COLO668 (cell line): ENCODE measurements around the gene ATP9A.
A peak's percentile ranks its signal among the peaks of the same experiment; 100 is the strongest.
"Not testable (repeated sequence)": the region's sequence is repeated elsewhere in the genome, so short reads cannot be mapped to it uniquely, and the experiment has no call there.

ENCODE experiments used
- DNase-seq: peaks from one replicate; lab custom pipeline; 2025; ENCODE audit not compliant: unreplicated experiment; lab: John Stamatoyannopoulos, UW

Gene ATP9A

DNA sequence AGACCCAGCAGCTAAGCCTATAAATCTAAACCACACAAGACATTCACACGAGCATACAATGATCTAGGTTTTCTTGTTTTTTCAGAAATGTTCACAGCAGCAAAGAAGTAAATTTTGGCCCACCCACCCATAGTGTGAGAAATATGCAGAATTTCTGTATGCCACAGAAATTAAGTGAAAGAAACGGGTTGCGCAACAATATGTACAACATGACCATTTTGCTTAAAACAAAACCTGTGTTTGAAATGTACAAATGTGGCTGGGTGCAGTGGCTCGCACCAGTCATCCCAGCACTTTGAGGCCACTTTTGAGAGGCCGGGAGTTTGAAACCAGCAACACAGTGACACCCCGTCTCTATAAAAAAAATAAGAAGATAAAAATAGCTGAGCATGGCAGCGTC lies 24.8 kb upstream of the ATP9A start:
- DNase-seq: no peak

DNA sequence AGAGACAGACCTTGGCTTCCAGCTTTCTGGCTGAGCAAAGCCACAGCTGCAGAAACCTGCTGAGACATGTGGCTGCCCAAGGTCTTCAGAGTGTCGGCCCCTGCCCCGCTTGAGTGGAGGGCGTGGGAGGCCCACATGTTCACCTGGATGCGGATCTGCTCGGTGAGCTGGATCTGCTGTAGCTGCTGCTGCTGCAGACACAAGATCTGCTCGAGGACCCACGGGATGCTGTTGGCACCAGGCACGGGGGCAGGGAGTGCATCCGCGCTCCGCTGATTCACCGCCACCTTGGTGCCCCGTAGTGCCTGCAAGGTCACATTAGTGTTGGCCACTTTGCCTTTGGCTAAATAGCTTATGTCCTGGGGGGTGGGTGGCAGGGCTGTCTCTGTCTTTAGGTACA lies 23.4 kb upstream of the ATP9A start:
- no peak for DNase-seq

DNA sequence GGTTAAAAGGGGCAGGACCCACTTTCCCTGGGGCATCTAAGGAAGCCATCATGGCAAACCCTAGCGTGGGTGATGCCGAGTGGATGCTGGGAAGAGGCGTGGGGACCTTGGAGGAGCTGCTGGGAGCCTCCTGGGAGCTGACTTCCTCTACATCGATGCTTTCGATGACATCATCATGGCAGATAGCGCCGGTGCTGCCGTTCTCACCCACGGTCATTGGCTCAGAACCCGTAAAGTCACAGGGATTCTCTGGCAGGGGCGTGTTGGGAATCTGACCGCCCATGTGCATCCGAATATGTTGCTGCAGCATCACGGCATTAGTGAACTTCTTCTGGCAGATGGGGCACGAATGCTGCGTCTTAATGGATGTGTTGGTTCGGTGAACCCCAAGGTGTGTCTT lies 22.1 kb upstream of the ATP9A start:
- DNase-seq: no peak

DNA sequence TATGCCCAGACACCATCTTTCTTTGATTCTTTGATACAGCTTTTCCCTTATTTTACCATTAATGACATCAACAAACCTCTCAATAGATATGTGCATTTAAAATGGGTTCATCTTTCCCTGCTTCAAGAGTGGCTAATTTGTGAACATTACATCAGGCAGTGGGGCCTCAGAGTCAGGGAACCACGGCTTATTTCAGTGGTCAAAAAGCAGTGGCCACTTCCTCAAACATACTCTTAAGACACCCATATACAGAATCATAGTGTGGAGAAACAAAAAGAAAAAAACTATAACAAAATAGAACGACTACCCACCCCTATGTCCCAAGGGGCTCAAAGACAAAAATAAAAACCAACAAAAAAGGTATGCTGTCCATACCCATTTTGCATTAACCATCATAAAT lies 21.2 kb upstream of the ATP9A start:
- no peak for DNase-seq

DNA sequence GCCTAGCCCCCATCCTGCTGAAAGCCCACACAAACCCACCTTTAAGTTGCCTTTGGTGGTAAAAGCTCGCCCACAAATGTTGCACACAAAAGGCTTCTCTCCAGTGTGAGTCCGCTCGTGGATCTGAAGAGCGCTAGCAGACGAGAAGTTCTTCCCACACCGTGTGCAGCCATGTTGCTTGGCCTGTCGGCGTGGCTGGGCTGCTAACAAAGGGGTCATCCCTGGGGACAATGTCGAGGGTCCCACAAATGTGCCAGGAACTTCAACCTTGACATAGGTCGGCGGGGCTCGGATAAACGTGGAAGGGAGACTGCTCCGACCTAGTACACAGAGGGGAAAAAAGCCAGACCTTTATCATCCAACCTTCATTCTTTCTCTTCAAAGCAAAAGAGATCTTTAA lies 20.6 kb upstream of the ATP9A start:
- no peak for DNase-seq

DNA sequence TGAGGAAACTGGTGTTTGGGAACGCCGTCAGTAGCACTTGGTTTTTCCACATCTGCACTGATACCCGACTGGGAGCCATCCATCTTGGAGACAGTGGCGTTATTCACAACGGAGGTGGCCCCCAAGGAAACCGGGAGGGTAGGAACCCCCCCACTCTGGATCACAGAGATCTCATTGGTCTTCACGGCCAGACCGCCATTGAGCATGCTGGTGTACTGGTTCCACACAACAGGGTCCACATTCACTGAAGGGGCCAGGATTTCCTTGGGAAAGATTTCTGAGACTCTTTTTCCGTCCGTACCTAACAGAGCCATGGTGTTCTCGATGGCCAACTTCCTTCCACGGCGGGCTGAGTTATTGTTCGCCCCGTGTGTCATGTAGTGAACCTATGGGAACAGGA lies 16.1 kb upstream of the ATP9A start:
- no peak for DNase-seq

DNA sequence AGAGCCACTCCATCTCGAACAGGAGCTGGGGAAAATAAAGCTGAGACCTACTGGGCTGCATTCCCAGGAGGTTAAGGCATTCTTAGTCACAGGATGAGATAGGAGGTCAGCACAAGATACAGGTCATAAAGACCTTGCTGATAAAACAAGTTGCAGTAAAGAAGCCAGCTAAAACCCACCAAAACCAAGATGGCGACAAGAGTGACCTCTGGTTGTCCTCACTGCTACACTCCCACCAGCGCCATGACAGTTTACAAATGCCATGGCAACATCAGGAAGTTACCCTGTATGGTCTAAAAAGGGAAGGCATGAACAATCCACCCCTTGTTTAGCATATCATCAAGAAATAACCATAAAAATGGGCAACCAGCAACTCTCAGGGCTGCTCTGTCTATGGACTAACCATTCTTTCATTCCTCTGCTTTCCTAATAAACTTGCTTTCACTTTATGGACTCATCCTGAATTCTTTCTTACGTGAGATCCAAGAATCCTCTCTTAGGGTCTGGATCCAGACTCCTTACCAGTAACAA lies 10.1 kb upstream of the ATP9A start:
- not testable (repeated sequence) for DNase-seq

DNA sequence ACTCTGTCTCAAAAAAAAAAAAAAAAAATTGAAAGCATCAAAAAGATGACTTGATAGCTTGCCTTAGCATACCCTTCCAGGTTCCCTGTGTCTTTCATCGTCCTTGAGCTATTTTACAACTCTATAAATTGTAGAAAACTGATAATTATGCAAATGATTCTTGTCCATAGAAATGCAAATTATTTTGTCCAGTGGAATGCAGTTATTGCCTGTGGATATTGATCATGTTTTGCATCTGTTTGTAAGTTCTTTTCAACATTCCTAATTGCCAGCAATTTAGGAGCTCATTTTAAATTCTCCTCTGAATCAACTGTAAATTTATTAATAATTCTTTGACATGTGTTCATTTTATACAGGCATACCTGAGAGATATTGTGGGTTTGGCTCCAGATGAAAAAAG lies 7.1 kb upstream of the ATP9A start:
- DNase-seq: no peak

DNA sequence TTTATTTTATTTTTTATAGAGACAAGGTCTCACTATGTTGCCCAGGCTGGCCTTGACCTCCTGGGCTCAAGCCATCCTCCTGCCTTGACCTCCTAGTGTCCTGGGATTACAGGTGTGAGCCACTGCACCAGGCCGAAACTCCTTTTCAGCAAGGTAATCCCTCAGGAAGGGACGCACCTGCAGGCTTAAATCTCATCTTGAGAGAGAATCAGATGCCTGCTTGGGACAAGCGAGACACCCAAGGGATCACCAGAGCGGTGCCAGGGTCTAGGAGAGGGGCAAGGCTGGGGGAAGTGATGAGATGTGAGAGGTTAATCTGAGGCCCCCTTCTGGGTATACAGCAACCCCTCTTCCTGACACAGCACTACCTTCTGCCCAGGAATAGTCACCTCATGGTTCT lies 4.0 kb upstream of the ATP9A start:
- no peak for DNase-seq

DNA sequence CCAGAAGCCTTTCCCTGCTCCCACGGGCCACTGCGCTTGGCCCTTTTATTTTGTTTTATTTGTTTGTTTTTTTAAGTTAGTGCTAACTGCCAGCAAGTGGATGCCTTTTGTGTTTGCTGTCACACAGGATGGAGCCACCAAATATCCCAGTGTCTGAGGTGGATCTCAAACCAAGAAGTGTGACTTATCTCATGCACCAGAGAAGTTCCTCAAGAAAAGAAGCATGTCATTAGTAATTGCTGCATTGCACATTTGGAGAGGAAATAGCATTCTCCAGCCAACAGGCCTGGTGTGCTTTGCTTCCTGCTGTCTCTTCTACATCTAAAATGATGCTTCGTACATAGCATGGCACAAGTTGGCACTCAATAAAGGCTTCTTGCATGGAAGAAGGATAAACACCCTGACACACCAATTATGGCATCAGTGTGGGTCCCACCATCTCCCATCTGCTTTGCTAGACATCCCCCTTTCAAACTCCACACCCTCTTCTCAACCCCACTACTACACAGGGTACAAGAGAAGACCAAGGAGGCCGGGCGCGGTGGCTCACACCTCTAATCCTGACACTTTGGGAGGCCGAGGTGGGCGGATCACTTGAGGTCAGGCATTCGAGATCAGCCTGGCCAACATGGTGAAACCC lies 1.9 kb upstream of the ATP9A start:
- no peak for DNase-seq

DNA sequence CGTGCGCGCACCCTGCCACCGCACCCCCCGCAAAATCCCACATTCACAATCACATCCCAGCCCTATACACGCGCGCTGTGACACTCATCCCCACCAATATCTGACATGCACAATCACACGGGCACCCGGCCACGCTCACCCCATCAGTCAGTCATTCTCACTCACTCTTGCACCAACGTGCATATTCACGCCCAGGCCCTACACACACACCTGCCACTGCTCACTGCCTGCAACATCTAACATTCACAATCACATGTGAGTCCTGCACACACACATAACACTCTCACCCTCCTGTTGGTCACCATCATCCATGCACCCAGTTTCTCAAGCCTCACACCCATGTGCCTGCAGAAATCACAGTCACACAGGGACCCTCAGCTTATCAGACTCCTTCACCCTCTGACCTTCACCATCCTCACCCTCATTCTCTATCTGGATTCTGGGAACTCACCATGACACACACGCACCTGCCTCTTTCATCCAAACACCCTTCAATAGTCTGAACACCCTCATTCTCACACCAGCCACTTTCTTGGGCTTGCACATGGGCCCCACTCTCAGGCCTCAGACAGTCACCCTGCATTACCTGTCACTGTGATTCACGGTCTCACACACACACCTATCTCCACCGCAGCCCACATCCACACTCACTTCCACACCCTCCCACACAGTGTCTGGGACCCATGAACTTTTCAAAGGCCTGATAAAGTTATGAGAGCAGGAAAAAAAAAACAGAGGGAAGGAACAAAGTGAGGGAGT lies 748 bp upstream of the ATP9A start:
- no peak for DNase-seq

DNA sequence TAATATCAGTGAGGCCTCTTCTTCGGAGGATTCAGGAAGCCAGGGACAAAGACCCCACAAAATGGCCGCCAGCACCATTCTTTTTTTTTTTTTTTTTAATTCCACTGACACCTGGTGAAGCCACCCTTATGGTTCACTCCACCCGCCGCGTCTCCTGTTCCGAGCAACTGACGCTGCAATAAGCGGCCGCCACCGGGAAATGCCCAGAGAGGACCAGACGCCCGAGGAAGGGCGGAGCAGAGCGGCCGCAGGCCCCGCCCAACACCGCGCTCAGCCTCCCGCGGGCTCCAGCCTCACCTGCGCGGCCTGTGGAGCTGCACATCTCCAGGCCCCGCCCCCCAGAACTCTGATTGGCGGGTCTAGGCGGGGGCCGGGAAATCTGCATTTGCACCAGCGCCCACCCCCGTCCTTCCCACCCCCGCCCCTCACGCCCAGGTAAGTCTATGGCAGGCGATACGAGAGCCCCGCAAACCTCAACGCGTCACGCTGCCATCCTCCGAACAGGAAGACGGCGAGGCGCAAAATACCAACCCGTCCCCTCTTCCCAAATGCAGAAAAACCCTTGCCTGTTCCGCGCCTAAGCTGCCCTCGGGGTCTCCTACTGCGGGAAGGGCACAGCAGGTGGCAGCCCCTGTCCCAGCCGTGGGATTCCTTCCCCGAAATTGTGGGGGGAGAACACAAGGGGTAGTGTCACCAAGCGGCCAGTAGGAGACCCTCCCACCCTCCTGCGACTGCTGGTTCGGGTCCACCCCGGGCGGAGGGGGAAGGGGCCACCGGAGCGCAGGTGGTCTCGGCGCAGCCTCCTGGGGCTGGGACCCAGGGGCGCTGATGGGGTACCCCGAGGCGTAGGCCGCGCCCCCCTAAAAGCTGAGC lies 960 bp downstream of the ATP9A start:
- peak; percentile 95 for DNase-seq

DNA sequence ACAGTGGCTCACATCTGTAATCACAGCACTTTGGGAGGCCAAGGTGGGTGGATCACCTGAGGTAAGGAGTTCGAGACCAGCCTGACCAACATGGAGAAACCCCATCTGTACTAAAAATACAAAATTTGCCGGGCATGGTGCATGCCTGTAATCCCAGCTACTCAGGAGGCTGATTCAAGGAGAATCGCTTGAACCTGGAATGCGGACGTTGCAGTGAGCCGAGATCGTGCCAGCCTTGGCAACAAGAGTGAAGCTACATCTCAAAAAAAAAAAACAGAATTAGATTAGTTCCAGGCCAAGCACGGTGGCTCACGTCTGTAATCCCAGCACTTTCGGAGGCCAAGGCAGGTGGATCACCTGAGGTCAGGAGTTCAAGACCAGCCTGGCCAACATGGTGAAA lies 2.8 kb downstream of the ATP9A start:
- DNase-seq: not testable (repeated sequence)

DNA sequence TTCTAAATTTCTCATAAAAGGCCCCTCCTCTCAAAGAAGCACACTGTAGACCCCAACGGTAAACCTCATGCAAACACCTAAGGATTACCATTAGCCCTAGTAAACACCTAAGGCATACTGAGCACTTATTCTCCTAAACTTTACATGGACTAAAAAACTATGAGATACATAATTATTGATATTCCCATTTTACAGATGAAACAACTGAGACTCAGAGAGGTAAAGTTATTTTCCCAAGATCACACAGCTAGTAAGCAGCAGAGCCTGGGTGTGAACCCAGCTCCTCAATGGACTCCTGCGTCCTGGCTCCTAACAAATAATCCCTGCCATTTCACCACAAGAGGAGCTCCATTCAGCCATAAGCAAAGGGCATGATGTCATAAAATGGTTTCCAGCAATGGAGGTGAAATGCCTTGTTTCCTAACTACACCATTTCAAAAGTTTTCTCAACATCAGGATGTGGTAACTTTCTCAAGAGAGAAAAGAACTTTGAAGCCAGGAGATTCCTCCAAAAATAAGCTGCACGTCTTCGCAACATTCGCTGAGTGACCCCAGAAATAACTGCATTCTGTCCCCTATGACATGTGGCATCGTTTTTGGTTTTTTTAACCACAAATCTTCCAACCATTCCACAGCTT lies 4.1 kb downstream of the ATP9A start:
- no peak for DNase-seq

DNA sequence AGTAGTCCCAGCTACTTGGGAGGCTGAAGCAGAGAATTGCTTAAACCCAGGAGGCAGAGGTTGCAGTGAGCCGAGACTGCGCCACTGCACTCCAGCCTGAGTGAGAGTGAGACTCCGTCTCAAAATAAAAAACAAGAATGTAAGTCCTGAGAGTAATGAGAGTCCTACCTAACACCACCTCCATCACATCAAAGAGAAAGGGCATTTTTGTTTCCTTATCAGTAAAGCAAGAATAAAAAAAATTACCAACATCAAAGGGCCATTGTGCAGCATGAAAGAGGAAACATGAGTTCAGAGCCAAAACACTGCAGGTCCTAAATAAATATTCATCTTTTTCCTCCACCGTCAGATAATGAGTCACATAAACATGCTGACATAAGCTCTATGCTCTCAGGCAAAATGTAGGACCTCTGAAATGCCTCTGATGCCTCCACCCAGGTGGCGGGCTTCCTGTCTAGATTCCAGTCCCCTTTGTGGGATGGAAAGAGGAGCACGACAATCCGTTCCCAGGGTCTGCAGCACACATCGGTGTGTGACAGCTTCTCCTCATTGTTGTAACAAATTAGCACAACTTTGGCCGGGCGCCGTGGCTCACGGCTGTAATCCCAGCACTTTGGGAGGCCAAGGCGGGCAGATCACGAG lies 7.2 kb downstream of the ATP9A start:
- no peak for DNase-seq

DNA sequence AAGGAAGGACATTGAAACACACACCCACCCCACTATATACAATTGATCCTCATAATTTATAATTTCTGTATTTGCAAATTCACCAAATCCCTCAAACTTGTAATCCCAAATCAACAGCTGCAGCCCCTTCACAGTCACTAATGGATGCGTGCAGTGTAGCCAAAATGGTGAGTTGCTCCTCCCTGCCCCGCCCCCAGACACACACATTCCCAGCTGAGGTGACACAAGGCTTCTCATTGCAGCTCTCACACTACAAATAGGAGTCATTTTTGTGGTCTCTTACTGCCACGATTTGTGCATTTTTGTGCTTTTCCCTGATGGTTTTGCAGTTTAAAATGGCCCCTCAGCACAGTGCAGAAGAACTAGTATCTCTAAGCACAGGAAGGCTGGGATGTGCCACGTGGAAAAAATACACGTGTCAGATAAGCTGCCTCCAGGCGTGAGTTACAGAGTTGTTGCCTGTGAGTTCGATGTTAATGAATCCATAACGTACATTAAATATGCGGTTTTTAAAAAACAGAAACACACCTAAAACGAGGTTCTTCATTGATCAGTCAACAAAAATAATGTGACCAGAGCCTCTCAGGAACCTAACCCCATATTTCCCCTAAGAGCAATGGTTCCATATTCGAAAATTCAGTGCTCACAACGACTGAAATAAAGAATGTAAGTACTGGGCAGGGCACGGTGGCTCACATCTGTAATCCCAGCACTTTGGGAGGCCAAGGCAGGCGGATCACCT lies 8.2 kb downstream of the ATP9A start:
- no peak for DNase-seq

DNA sequence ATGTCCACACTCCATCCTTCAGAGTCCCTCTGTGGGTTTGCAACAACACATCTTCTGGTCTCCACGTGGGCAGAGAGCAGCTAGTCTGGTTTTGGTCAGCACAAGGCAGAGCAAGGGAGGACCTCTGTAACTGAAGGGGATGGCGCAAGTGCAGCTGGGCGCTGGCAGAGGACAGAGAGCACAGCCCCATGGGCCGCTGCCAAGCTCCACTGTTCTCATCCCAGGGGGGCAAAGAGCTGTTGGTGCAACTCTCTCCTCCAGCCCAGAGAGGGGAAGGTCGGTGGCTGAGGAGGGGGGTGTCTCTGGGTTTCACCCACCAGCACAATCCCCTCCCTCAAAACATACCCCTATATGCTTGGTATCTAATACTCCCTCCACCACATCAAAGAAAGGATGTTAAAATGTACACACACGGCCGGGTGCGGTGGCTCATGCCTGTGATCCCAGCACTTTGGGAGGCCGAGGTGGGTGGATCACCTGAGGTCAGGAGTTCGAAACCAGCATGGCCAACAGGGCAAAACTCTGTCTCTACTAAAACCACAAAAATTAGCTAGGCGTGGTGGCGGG lies 9.1 kb downstream of the ATP9A start:
- DNase-seq: no peak

DNA sequence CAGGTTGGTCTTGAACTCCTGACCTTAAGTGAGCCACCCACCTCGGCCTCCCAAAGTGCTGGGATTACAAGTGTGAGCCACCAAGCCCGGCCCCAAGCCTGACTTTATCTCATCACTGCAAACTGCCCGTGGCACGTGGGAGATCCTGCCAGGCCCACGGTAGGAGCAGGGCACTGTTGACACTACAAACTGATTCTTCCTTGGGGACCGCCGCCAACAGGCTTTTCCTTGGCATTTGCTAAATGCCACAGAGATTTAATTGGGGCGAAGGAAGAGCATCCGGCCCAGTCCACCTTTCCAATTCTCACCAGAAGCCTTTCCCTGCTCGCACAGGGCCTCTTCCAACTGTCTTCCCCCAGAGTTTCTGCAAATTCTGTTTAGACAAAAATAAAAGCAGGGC lies 11.0 kb downstream of the ATP9A start:
- DNase-seq: no peak

DNA sequence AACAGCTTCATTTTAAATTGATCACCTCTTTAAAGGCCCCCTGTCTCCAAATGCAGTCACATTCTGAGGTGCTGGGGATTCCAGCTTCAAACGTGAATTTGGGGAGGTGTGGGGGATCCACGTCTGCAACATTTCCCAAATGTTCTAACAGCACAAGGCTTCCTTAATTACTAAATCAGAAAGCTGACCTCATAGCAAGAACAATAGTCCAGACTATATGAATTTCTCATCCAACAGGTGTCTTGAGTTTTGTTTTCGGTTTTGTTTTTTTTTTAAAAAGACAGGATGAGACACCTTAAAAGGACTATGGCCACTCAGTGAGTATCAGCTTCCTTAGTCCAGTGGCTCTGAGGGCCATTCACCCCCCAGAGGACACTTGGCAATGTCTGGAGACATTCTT lies 11.5 kb downstream of the ATP9A start:
- no peak for DNase-seq

DNA sequence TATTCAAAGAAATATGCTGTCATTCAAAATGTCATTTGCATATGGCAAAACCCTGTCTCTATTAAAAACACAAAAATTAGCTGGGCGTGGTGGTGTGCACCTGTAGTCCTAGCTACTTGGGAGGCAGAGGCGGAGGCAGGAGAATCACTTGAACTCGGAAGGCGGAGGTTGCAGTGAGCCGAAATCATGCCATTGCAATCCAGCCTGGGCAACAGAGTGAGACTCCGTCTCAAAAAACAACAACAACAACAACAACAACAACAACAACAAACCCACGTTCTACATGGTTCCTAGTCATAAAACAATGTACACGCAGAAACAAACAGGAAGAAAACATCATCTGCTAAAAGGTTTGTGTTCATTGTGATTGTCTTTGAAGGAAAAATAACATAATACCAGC lies 15.0 kb downstream of the ATP9A start:
- DNase-seq: not testable (repeated sequence)
